B cell (primary cell): Measurements from ENCODE around the gene NBEAL2. TPM values are rescaled to one million over a fixed set of nuclear protein-coding genes. Genes with fewer than 3 reads are reported as not detected.

Experiments used
- ATAC-seq: fragments of 200-7000 bp; cut with Tn5 transposase; one replicate; pipeline ENCODE4 v1.10.0; 2021; ENCODE audit warnings: low read depth, mild to moderate bottlenecking, moderate number of reproducible peaks, moderate library complexity
- CTCF ChIA-PET: fragments of 350-600 bp; sonication (Branson Sonifier 250); formaldehyde crosslinking; loops from one replicate; lab custom pipeline; 2021; ENCODE audit warnings: antibody characterized with exemption, inconsistent platforms; lab: Charles Lee
- POLR2A ChIA-PET: fragments of 350-600 bp; sonication (Branson Sonifier 250); formaldehyde crosslinking; loops from one replicate; lab custom pipeline; 2021; ENCODE audit warnings: antibody characterized with exemption; lab: Charles Lee
- DNase-seq: peaks from one replicate; pipeline ENCODE4 v3.0.0; 2013
- H2AFZ ChIP-seq: 2 replicates; pipeline ENCODE4 v1.6.1; 2012; ENCODE audit warnings: mild to moderate bottlenecking, low read depth, low read length; ENCODE audit not compliant: insufficient read depth, poor library complexity, severe bottlenecking
- H3K27ac ChIP-seq, 2 donors: 1 replicate in 1 of 2; 2 replicates in 1 of 2; pipeline ENCODE4 v1.5.1; 2012 to 2013; ENCODE audit warnings: low read length in 2 of 2, mild to moderate bottlenecking in 2 of 2, moderate library complexity in 1 of 2
- H3K27me3 ChIP-seq, 4 experiments: fragments of 200-600 bp in 1 of 4; sonication (generic) in 1 of 4; replicated peaks in 1 of 4; 1 replicate in 2 of 4; 2 replicates in 2 of 4; pipeline versions ENCODE4 v1.6.1 to v1.7.0; 2013 to 2016; ENCODE audit warnings: low read length in 3 of 4, mild to moderate bottlenecking in 2 of 4, mixed read lengths in 1 of 4, moderate library complexity in 1 of 4; ENCODE audit not compliant: insufficient read depth in 4 of 4, control insufficient read depth in 3 of 4; ENCODE audit errors: control extremely low read depth in 1 of 4
- H3K36me3 ChIP-seq, 2 experiments: replicated peaks in 1 of 2; 1 replicate in 1 of 2; 2 replicates in 1 of 2; pipeline versions ENCODE4 v1.6.1 to v1.7.1; 2013; ENCODE audit warnings: low read length in 1 of 2; ENCODE audit not compliant: insufficient read depth in 2 of 2, control insufficient read depth in 1 of 2; ENCODE audit errors: control extremely low read depth in 1 of 2, extremely low read depth in 1 of 2
- H3K4me1 ChIP-seq, 2 donors: fragments of 200-600 bp in 1 of 2; sonication (generic) in 1 of 2; 1 replicate in 1 of 2; 2 replicates in 1 of 2; pipeline versions ENCODE4 v1.5.1 to v1.6.1; 2013 to 2017; ENCODE audit warnings: low read length in 2 of 2; ENCODE audit not compliant: control insufficient read depth in 2 of 2, insufficient read depth in 2 of 2
- H3K4me2 ChIP-seq: replicated peaks from 2 replicates; pipeline ENCODE3; 2012; ENCODE audit warnings: mild to moderate bottlenecking, low read depth, low read length; ENCODE audit not compliant: poor library complexity, severe bottlenecking
- H3K4me3 ChIP-seq, 5 experiments: fragments of 200-600 bp in 1 of 5; sonication (generic) in 1 of 5; 1 replicate in 3 of 5; 2 replicates in 2 of 5; pipeline versions ENCODE4 v1.5.1 to v1.7.0; 2011 to 2016; ENCODE audit warnings: low read length in 4 of 5, mild to moderate bottlenecking in 4 of 5, low read depth in 2 of 5, control low read depth in 1 of 5, moderate library complexity in 1 of 5; ENCODE audit not compliant: insufficient read depth in 1 of 5; ENCODE audit errors: control extremely low read depth in 1 of 5, extremely low read depth in 1 of 5
- H3K79me2 ChIP-seq: fragments of 200-600 bp; sonication (generic); one replicate; pipeline ENCODE4 v1.6.0; 2016; ENCODE audit warnings: low read length; ENCODE audit not compliant: control insufficient read depth, insufficient read depth
- H3K9ac ChIP-seq: fragments of 200-600 bp; sonication (generic); 2 replicates; pipeline ENCODE4 v1.6.1; 2017; ENCODE audit warnings: mild to moderate bottlenecking, low read length, moderate library complexity
- H3K9me3 ChIP-seq, 3 donors: one replicate each; pipeline versions ENCODE4 v1.6.1 to v1.7.1; 2013; ENCODE audit warnings: low read length in 2 of 3; ENCODE audit not compliant: control insufficient read depth in 2 of 3, insufficient read depth in 1 of 3; ENCODE audit errors: control extremely low read depth in 1 of 3
- H4K20me1 ChIP-seq: 2 replicates; pipeline ENCODE4 v1.6.0; 2012; ENCODE audit warnings: mild to moderate bottlenecking, low read length; ENCODE audit not compliant: insufficient read depth, control insufficient read depth, poor library complexity, severe bottlenecking
- H3K27ac Mint-ChIP-seq: one replicate; pipeline ENCODE4 v1.8.0; 2021; ENCODE audit warnings: mixed read lengths
- H3K27me3 Mint-ChIP-seq: one replicate; pipeline ENCODE4 v1.8.0; 2021; ENCODE audit warnings: mixed read lengths
- H3K4me1 Mint-ChIP-seq: one replicate; pipeline ENCODE4 v1.8.0; 2021; ENCODE audit warnings: mixed read lengths
- H3K4me3 Mint-ChIP-seq: one replicate; pipeline ENCODE4 v1.8.0; 2021; ENCODE audit warnings: mixed read lengths
- H3K9me3 Mint-ChIP-seq: one replicate; pipeline ENCODE4 v1.8.0; 2022; ENCODE audit warnings: mixed read lengths; ENCODE audit not compliant: insufficient read depth
- CTCF ChIP-seq: fragments of 200-600 bp; IDR thresholded peaks from one replicate; pipeline ENCODE4 v1.8.0; 2022; ENCODE audit warnings: antibody characterized with exemption, mild to moderate bottlenecking
- EZH2 ChIP-seq: IDR thresholded peaks from 2 replicates; pipeline ENCODE4 v1.6.1; 2012; ENCODE audit warnings: borderline replicate concordance, low read depth, mild to moderate bottlenecking, moderate library complexity, low read length; ENCODE audit not compliant: insufficient read depth, poor library complexity, severe bottlenecking
- WGBS: methylation state at CpG from one replicate; pipeline ENCODE4 v1.1.5; 2013; ENCODE audit warnings: missing lambda C conversion rate; ENCODE audit not compliant: insufficient coverage; 5-methylcytosine and 5-hydroxymethylcytosine counted together
- intact Hi-C: fragments of 100-400 bp; cut with micrococcal nuclease; formaldehyde crosslinking; loops from one replicate; pipeline ENCODE4 v1.10.0; 2022
- polyA plus RNA-seq: library from polyadenylated mRNA; depleted of rRNA; stranded (reverse); fragments of >200 nt; gene quantifications from 2 replicates; pipeline ENCODE4 v1.2.3, GENCODE V29; 2012
- total RNA-seq, 2 donors: library from RNA; stranded (reverse); fragments of 120-200 nt in 1 of 2; gene quantifications; 1 replicate in 1 of 2; 2 replicates in 1 of 2; pipeline versions ENCODE4 v1.2.3 to v1.2.4, GENCODE V29; 2013 to 2022

The NBEAL2 gene
- total and polyA plus RNA-seq, 2 donors (not counting 1 experiment from before 2014, with no cell fraction given) = 63.8 to 155 TPM

- 89% methylated on average over 5 of the region's 6 CpGs for WGBS
- ChIA-PET CTCF (interaction anchor here (1.1 to 1.5 kb wide), 3 partner anchors 13 to 23 kb away, joined by 3 to 4 read pairs (median 4); no protein-coding TSS in a partner anchor), POLR2A (no interaction called here)
- peak overlapping the region in 1 of 2 donors; percentile 7 for H3K27ac ChIP-seq
- no peak for DNase-seq
- H4K20me1 ChIP-seq = peaks cover 97% of the 10 kb centered on the region
- no peak for ATAC-seq
- Mint-ChIP-seq H3K4me3 (no peak overlapping the region), H3K9me3 (no peaks in the 10 kb centered on the region), H3K4me1 (peaks cover 87% of the 10 kb centered on the region), H3K27ac (peak overlapping the region; percentile 66), H3K27me3 (no peaks in the 10 kb centered on the region)
- no peaks in the 10 kb centered on the region for H3K9me3 ChIP-seq
- peaks cover 100% of the 10 kb centered on the region for H3K79me2 ChIP-seq
- H3K36me3 ChIP-seq = peaks cover 0 to 50% of the 10 kb centered on the region in 2 experiments
- no peak for TF ChIP-seq CTCF
- TF ChIP-seq EZH2 = no peak
- H3K27me3 ChIP-seq = no peaks in the 10 kb centered on the region
- H3K9ac ChIP-seq = no peak overlapping the region
- H3K4me3 ChIP-seq = no peak overlapping the region
- H3K4me1 ChIP-seq = peaks cover 40 to 66% of the 10 kb centered on the region in 2 donors
- intact Hi-C loops = no loop called here
- no peak overlapping the region for H3K4me2 ChIP-seq
- H2AFZ ChIP-seq = no peak overlapping the region
Observed at GRCh38 chr3:46946416-46946815, 33.0 kb upstream of the NBEAL2 start.

- no peak overlapping the region for H3K4me3 Mint-ChIP-seq
- H3K36me3 ChIP-seq = peaks cover 0 to 49% of the 10 kb centered on the region in 2 experiments
- TF ChIP-seq CTCF (no peak), EZH2 (no peak)
- intact Hi-C loops = no loop called here
- no peaks in the 10 kb centered on the region for H3K9me3 ChIP-seq
- peaks cover 43 to 69% of the 10 kb centered on the region in 2 donors for H3K4me1 ChIP-seq
- H3K9me3 Mint-ChIP-seq = no peaks in the 10 kb centered on the region
- peaks cover 97% of the 10 kb centered on the region for H3K79me2 ChIP-seq
- POLR2A ChIA-PET = no interaction called here
- peak overlapping the region; percentile 67 for H3K27ac Mint-ChIP-seq
- H4K20me1 ChIP-seq = peaks cover 94% of the 10 kb centered on the region
- peak overlapping the region; percentile 13 to 60 for H3K27ac ChIP-seq
- 32% methylated on average over 4 of the region's 7 CpGs for WGBS
- H3K9ac ChIP-seq = no peak overlapping the region
- H3K27me3 ChIP-seq = no peaks in the 10 kb centered on the region
- H2AFZ ChIP-seq = no peak overlapping the region
- no peaks in the 10 kb centered on the region for H3K27me3 Mint-ChIP-seq
- H3K4me3 ChIP-seq = no peak overlapping the region
- peak overlapping the region; percentile 42 for H3K4me2 ChIP-seq
- no peak for DNase-seq
- no peak for ATAC-seq
- H3K4me1 Mint-ChIP-seq = peaks cover 87% of the 10 kb centered on the region
- CTCF ChIA-PET = interaction anchor here (1.1 to 1.5 kb wide), 3 partner anchors 13 to 24 kb away, joined by 3 to 4 read pairs (median 4); no protein-coding TSS in a partner anchor
Observed at GRCh38 chr3:46946856-46947545, 32.5 kb upstream of the NBEAL2 start.
